RWPE2 (cell line): ENCODE results near the gene PIGC.

Source experiments
- ATAC-seq: fragments of 200-7000 bp; cut with Tn5 transposase; 3 replicates; pipeline ENCODE4 v1.9.1; 2021; ENCODE audit warnings: low read depth
- DNase-seq: peaks from one replicate; pipeline ENCODE4 v3.0.0-alpha.2; 2020; ENCODE audit warnings: low spot score
- H3K27ac ChIP-seq: fragments of 450-650 bp; 2 replicates; pipeline ENCODE4 v1.5.1; 2017; ENCODE audit warnings: mild to moderate bottlenecking; ENCODE audit not compliant: poor library complexity, severe bottlenecking
- H3K27me3 ChIP-seq: fragments of 250-450 bp; sonication (Bioruptor Pico); 2 replicates; pipeline ENCODE4 v1.5.1; 2021; ENCODE audit warnings: mild to moderate bottlenecking, moderate library complexity; ENCODE audit not compliant: insufficient read depth, poor library complexity, severe bottlenecking
- H3K36me3 ChIP-seq: fragments of 250-450 bp; sonication (Bioruptor Pico); 2 replicates; pipeline ENCODE4 v1.5.1; 2020; ENCODE audit warnings: low read depth, mild to moderate bottlenecking, moderate library complexity
- H3K4me1 ChIP-seq: fragments of 250-450 bp; sonication (Bioruptor Pico); 2 replicates; pipeline ENCODE4 v1.5.1; 2021; ENCODE audit warnings: mild to moderate bottlenecking, moderate library complexity; ENCODE audit not compliant: insufficient read depth, poor library complexity, severe bottlenecking
- H3K4me3 ChIP-seq: fragments of 250-450 bp; sonication (Bioruptor Pico); 2 replicates; pipeline ENCODE4 v1.5.1; 2021; ENCODE audit warnings: mild to moderate bottlenecking, moderate library complexity; ENCODE audit not compliant: severe bottlenecking
- H3K9me3 ChIP-seq: fragments of 250-450 bp; sonication (Bioruptor Pico); 2 replicates; pipeline ENCODE4 v1.5.1; 2021; ENCODE audit warnings: mild to moderate bottlenecking, moderate library complexity; ENCODE audit not compliant: severe bottlenecking
- CTCF ChIP-seq: fragments of 450-650 bp; IDR thresholded peaks from one replicate; pipeline ENCODE4 v1.5.1; 2017; ENCODE audit warnings: mild to moderate bottlenecking, moderate library complexity; ENCODE audit not compliant: poor library complexity, severe bottlenecking

The PIGC gene

GRCh38 chr1:172404121-172404520, 39.7 kb downstream of the PIGC start:
- Histone ChIP-seq H3K36me3 (no peaks in the 10 kb centered on the region), H3K27ac (no peak overlapping the region), H3K27me3 (no peaks in the 10 kb centered on the region), H3K4me3 (no peak overlapping the region), H3K9me3 (no peaks in the 10 kb centered on the region), H3K4me1 (no peaks in the 10 kb centered on the region)
- ATAC-seq (no peak), DNase-seq (no peak)
- TF ChIP-seq CTCF: no peak

GRCh38 chr1:172402878-172403569, 40.8 kb downstream of the PIGC start:
- H3K4me3 ChIP-seq: no peak overlapping the region
- H3K36me3 ChIP-seq: no peaks in the 10 kb centered on the region
- no peaks in the 10 kb centered on the region for H3K9me3 ChIP-seq
- H3K27me3 ChIP-seq: no peaks in the 10 kb centered on the region
- DNase-seq (no peak), ATAC-seq (no peak)
- no peak for TF ChIP-seq CTCF
- no peaks in the 10 kb centered on the region for H3K4me1 ChIP-seq
- no peak overlapping the region for H3K27ac ChIP-seq

- DNase-seq (no peak), ATAC-seq (no peak)
- Histone ChIP-seq H3K27ac (no peak overlapping the region), H3K4me1 (peaks cover 6% of the 10 kb centered on the region), H3K9me3 (no peaks in the 10 kb centered on the region), H3K36me3 (no peaks in the 10 kb centered on the region), H3K4me3 (no peak overlapping the region), H3K27me3 (no peaks in the 10 kb centered on the region)
- peak; percentile 14 for TF ChIP-seq CTCF
Observed at GRCh38 chr1:172401892-172402291, 42.0 kb downstream of the PIGC start.

- Histone ChIP-seq H3K4me3 (no peak overlapping the region), H3K27ac (no peak overlapping the region), H3K27me3 (no peaks in the 10 kb centered on the region), H3K36me3 (no peaks in the 10 kb centered on the region), H3K4me1 (peaks cover 6% of the 10 kb centered on the region), H3K9me3 (no peaks in the 10 kb centered on the region)
- no peak for ATAC-seq
- DNase-seq: no peak
- no peak for TF ChIP-seq CTCF
Observed at GRCh38 chr1:172401477-172401876, 42.4 kb downstream of the PIGC start.

GRCh38 chr1:172400722-172401105, 43.2 kb downstream of the PIGC start:
- no peaks in the 10 kb centered on the region for H3K9me3 ChIP-seq
- H3K4me1 ChIP-seq: peaks cover 6% of the 10 kb centered on the region
- no peaks in the 10 kb centered on the region for H3K36me3 ChIP-seq
- ATAC-seq: no peak
- no peak overlapping the region for H3K27ac ChIP-seq
- H3K4me3 ChIP-seq: no peak overlapping the region
- DNase-seq: no peak
- TF ChIP-seq CTCF: no peak
- H3K27me3 ChIP-seq: no peaks in the 10 kb centered on the region
